Measurements from ENCODE around the gene UQCRFS1.
"Not testable (repeated sequence)": the region's sequence is repeated elsewhere in the genome, so short reads cannot be mapped to it uniquely, and the experiment has no call there.

UQCRFS1 gene

DNA sequence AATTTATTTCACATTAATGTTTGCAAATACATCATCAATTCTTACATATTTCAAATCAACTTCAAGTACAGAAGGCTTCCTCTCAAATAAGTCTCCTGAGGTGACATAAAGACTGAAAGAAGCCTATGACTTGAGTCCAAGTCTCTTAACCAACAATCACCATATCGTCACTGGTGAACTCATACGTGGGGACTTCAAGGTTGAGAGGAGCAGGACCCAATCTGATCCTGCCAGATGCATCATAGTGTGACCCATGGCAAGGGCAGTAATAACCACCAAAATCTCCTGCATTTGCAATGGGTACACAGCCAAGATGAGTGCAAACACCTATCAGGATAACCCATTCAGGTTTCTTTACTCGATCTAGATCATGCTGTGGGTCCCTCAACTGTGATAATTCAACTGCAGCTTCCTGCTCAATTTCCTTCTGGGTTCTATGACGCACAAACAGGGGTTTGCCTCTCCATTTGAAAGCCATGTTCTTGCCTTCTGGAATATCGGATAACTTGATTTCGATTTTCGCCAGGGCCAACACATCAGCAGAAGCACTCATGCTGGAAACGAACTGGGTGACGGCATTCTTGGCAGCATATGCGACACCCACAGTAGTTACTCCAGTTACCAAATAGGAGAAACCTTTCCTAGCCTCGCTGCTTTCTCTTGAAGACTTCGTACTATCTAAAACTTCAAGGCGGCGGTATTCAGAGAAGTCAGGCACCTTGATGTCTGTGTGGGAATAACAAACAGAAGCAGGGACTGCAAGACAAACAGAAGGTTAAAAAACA lies 5.4 kb downstream of the UQCRFS1 start:
- H2AFZ ChIP-seq (ENCODE audit: low read depth); H3K9ac ChIP-seq; H3K4me3 ChIP-seq (IDR thresholded peaks at IDR 0.05; ENCODE audit: insufficient read depth, low read depth, low read length); H3K4me1 ChIP-seq (ENCODE audit: low read depth, poor library complexity, severe bottlenecking); H3K27ac ChIP-seq; H3K4me2 ChIP-seq; H3K27me3 ChIP-seq (ENCODE audit: insufficient read depth, low read depth): not testable (repeated sequence)
- Histone ChIP-seq H4K20me1 (ENCODE audit: insufficient read depth) (peaks cover 10% of the 10 kb centered on the region), H3K79me2 (ENCODE audit: insufficient read depth, low read depth) (peaks cover 50% of the 10 kb centered on the region), H3K36me3 (ENCODE audit: insufficient read depth) (peaks cover 19% of the 10 kb centered on the region; the same call in 1 of the 2 replicates)

DNA sequence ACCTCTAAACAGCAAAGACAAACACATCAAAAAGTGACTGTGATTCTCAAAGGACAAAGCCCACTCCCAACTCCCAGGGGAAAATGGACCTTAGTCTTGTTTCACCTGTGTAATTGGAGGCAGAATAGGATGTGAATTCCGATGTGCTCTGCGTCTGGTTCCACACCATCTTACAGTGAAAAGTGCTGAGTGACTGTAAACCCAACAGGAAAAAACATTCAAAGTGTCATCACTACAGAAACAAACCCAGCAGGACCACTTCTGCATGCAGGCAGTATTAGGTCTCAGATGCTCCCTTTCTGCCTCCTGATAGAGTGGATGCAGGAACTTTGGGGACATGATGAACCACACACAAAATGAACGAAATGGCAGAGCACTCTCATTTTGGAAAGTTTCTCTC lies 6.5 kb downstream of the UQCRFS1 start:
- no peak overlapping the region for H3K27ac ChIP-seq
- peaks cover 17% of the 10 kb centered on the region; the same call in 1 of the 2 replicates for H3K36me3 ChIP-seq (ENCODE audit: insufficient read depth)
- no peak overlapping the region for H3K4me3 ChIP-seq (IDR thresholded peaks at IDR 0.05; ENCODE audit: insufficient read depth, low read depth, low read length)
- no peaks in the 10 kb centered on the region for H3K27me3 ChIP-seq (ENCODE audit: insufficient read depth, low read depth)
- no peak overlapping the region for H2AFZ ChIP-seq (ENCODE audit: low read depth)
- H3K4me1 ChIP-seq (ENCODE audit: low read depth, poor library complexity, severe bottlenecking) = peaks cover 4% of the 10 kb centered on the region
- no peak overlapping the region for H3K9ac ChIP-seq
- TF ChIP-seq, protein P1, sequence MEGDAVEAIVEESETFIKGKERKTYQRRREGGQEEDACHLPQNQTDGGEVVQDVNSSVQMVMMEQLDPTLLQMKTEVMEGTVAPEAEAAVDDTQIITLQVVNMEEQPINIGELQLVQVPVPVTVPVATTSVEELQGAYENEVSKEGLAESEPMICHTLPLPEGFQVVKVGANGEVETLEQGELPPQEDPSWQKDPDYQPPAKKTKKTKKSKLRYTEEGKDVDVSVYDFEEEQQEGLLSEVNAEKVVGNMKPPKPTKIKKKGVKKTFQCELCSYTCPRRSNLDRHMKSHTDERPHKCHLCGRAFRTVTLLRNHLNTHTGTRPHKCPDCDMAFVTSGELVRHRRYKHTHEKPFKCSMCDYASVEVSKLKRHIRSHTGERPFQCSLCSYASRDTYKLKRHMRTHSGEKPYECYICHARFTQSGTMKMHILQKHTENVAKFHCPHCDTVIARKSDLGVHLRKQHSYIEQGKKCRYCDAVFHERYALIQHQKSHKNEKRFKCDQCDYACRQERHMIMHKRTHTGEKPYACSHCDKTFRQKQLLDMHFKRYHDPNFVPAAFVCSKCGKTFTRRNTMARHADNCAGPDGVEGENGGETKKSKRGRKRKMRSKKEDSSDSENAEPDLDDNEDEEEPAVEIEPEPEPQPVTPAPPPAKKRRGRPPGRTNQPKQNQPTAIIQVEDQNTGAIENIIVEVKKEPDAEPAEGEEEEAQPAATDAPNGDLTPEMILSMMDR (conservative IDR thresholded peaks at IDR 0.05; ENCODE audit: low read depth, low read length) = no peak
- no peak overlapping the region for H3K4me2 ChIP-seq
- H3K79me2 ChIP-seq (ENCODE audit: insufficient read depth, low read depth) = peaks cover 38% of the 10 kb centered on the region
- H4K20me1 ChIP-seq (ENCODE audit: insufficient read depth) = peaks cover 10% of the 10 kb centered on the region

DNA sequence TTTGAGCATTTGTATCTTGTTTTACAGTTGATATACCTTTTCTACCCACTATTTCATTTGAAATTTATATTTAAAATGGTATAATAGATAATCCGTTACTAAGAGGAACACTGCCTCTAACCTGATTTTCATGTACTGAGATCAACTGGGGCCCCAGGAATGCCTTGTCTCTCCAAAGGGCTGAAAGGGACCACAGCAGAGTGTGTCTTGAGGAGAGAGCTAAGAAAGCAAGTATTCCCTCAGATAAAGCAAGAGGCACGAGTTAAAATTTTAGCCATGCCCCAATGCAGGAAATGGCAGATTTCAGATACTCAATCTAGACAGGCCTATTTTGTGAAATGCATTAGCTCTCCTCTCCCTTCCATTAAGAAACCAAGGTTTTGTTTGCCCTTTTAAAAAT lies 10.7 kb downstream of the UQCRFS1 start:
- Histone ChIP-seq H2AFZ (ENCODE audit: low read depth) (no peak overlapping the region), H3K4me3 (IDR thresholded peaks at IDR 0.05; ENCODE audit: insufficient read depth, low read depth, low read length) (no peak overlapping the region), H3K9ac (no peak overlapping the region), H3K27me3 (ENCODE audit: insufficient read depth, low read depth) (no peaks in the 10 kb centered on the region), H3K79me2 (ENCODE audit: insufficient read depth, low read depth) (no peaks in the 10 kb centered on the region; the same call in 1 of the 2 replicates), H4K20me1 (ENCODE audit: insufficient read depth) (no peaks in the 10 kb centered on the region), H3K27ac (no peak overlapping the region), H3K36me3 (ENCODE audit: insufficient read depth) (peaks cover 3% of the 10 kb centered on the region; the same call in 1 of the 2 replicates), H3K4me1 (ENCODE audit: low read depth, poor library complexity, severe bottlenecking) (no peaks in the 10 kb centered on the region), H3K4me2 (no peak overlapping the region)
- TF ChIP-seq, protein P1 (conservative IDR thresholded peaks at IDR 0.05; ENCODE audit: low read depth, low read length) = no peak

DNA sequence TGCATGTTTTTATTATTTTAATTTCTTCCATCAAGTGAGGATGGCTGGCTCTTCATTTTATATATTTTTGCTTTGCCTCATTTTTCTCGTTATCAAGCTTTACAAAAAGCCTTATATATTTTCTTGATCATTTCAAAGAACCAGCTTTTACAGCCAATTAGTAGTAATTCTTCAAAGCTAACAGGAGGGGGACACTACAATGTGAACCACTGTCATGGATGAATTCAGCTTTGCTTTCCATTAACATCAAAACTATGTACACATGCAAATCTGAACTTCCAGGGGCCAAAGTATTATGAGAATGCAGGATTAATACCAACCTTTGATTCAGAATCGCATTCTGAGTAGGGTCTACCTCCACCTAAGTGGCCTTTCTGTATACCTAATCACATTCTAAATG lies 11.1 kb downstream of the UQCRFS1 start:
- H3K4me2 ChIP-seq = no peak overlapping the region
- H3K36me3 ChIP-seq (ENCODE audit: insufficient read depth) = peaks cover under 1% of the 10 kb centered on the region; the same call in 1 of the 2 replicates
- H3K4me3 ChIP-seq (IDR thresholded peaks at IDR 0.05; ENCODE audit: insufficient read depth, low read depth, low read length) = no peak overlapping the region
- no peak overlapping the region for H3K9ac ChIP-seq
- H3K27me3 ChIP-seq (ENCODE audit: insufficient read depth, low read depth) = no peaks in the 10 kb centered on the region
- no peaks in the 10 kb centered on the region; the same call in 1 of the 2 replicates for H3K79me2 ChIP-seq (ENCODE audit: insufficient read depth, low read depth)
- H4K20me1 ChIP-seq (ENCODE audit: insufficient read depth) = no peaks in the 10 kb centered on the region
- no peaks in the 10 kb centered on the region for H3K4me1 ChIP-seq (ENCODE audit: low read depth, poor library complexity, severe bottlenecking)
- H2AFZ ChIP-seq (ENCODE audit: low read depth) = no peak overlapping the region
- H3K27ac ChIP-seq = no peak overlapping the region
- TF ChIP-seq, protein P1 (conservative IDR thresholded peaks at IDR 0.05; ENCODE audit: low read depth, low read length) = no peak; the same call in 1 of the 2 replicates

DNA sequence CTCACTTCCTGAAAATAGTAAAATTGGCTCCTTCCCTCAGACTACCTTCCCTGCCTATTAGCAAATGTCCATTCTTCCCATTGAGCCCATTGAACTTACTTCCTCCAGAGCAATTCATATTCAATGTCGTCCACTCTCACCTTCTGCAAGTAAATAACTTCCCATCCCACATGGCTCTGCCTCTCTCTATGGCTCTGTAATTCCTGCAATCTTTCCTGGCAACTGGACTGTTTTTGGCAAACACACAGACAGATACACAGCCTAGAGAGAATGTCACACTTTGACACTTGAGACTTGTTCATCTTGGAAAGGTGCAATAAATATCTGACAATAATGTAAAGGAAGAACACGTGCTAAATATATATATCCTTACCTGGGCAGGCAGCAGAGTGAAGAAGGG lies 18.3 kb downstream of the UQCRFS1 start:
- H2AFZ ChIP-seq (ENCODE audit: low read depth) = no peak overlapping the region
- no peak overlapping the region for H3K27ac ChIP-seq
- H3K36me3 ChIP-seq (ENCODE audit: insufficient read depth) = no peaks in the 10 kb centered on the region
- H4K20me1 ChIP-seq (ENCODE audit: insufficient read depth) = no peaks in the 10 kb centered on the region
- no peak overlapping the region for H3K4me2 ChIP-seq
- H3K27me3 ChIP-seq (ENCODE audit: insufficient read depth, low read depth) = no peaks in the 10 kb centered on the region
- no peak overlapping the region for H3K4me3 ChIP-seq (IDR thresholded peaks at IDR 0.05; ENCODE audit: insufficient read depth, low read depth, low read length)
- TF ChIP-seq, protein P1 (conservative IDR thresholded peaks at IDR 0.05; ENCODE audit: low read depth, low read length) = no peak
- no peak overlapping the region for H3K9ac ChIP-seq
- H3K79me2 ChIP-seq (ENCODE audit: insufficient read depth, low read depth) = no peaks in the 10 kb centered on the region
- H3K4me1 ChIP-seq (ENCODE audit: low read depth, poor library complexity, severe bottlenecking) = no peaks in the 10 kb centered on the region

Data from KMS-11 (cell line).